Measurements from ENCODE around the gene BHLHE23.

The BHLHE23 gene

DNA sequence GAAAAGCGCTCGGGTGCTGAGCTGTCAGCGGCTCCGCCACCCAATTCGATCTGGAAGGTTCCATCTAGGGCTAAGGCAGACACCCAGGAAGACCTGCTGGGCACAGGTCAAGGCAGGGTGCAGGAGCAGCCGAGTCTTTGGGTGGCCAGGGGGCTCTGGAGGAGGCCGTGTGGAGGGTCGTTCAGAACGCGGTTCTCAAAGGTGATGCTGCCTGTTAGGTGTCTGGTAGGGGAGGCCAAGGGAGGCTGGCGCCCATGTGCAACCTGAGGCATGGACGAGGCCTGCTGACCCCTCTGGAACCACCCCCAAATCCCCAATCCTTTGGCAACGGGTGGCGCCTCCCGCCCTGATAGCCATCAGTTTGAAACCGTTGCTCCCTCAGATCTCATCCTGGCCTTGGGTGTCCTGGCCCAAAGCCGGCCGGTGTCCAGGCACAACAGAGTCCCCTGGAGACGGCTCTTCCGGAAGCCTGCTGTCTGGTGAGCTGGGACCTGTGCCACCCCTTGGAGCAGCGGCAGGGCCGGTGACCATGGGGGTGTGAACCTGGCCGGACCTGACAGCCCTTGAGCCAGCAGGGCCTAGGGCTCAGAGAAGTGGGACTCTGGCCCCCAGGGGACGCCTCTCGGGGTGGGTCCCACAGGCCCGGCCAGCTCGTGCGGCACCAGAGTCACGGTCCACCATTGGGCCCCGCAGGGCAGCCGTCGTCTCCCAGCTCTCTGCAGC, 43.7 kb downstream of the BHLHE23 start:
- Histone ChIP-seq H2AK5ac (ENCODE audit: low read length) (no peak overlapping the region), H3K4me1 (ENCODE audit: control insufficient read depth in 1 of 2, insufficient read depth in 2 of 2, low read length in 2 of 2) (no peaks in the 10 kb centered on the region), H3K4me2 (ENCODE audit: low read length) (no peak overlapping the region), H3K9me3 (ENCODE audit: insufficient read depth, low read depth, low read length) (peaks cover 6% of the 10 kb centered on the region), H3K79me2 (ENCODE audit: control insufficient read depth, insufficient read depth, low read length, poor library complexity) (no peaks in the 10 kb centered on the region), H4K12ac (ENCODE audit: low read depth, low read length) (no peak overlapping the region), H2BK12ac (ENCODE audit: low read length) (no peak overlapping the region), H3K4me3 (ENCODE audit: low read depth, low read length) (no peak overlapping the region), H3K36me3 (ENCODE audit: control insufficient read depth in 1 of 2, insufficient read depth in 2 of 2, low read length in 2 of 2) (no peaks in the 10 kb centered on the region), H4K8ac (ENCODE audit: low read depth, low read length) (no peak overlapping the region), H3K23ac (ENCODE audit: low read length) (no peak overlapping the region), H4K91ac (ENCODE audit: low read depth, low read length) (no peak overlapping the region), H3K9ac (ENCODE audit: low read length) (no peak overlapping the region), H3K18ac (ENCODE audit: low read length) (no peak overlapping the region), H2BK120ac (ENCODE audit: insufficient read depth, low read length, poor library complexity) (no peak overlapping the region), H2AFZ (ENCODE audit: insufficient read depth, low read length, poor library complexity) (no peak overlapping the region), H2BK5ac (ENCODE audit: low read depth, low read length, poor library complexity) (no peak overlapping the region), H3K79me1 (ENCODE audit: low read length) (no peaks in the 10 kb centered on the region), H3K27ac (ENCODE audit: low read depth, low read length) (no peak overlapping the region), H3K14ac (ENCODE audit: low read length) (no peak overlapping the region), H3K4ac (ENCODE audit: low read depth, low read length) (no peak overlapping the region), H3K27me3 (ENCODE audit: insufficient read depth, low read length) (no peaks in the 10 kb centered on the region)
- DNase-seq, result no peak
- WGBS (ENCODE audit: extremely low coverage, insufficient coverage, insufficient read length), result no CpG with 5 or more reads among the region's 32 CpGs

DNA sequence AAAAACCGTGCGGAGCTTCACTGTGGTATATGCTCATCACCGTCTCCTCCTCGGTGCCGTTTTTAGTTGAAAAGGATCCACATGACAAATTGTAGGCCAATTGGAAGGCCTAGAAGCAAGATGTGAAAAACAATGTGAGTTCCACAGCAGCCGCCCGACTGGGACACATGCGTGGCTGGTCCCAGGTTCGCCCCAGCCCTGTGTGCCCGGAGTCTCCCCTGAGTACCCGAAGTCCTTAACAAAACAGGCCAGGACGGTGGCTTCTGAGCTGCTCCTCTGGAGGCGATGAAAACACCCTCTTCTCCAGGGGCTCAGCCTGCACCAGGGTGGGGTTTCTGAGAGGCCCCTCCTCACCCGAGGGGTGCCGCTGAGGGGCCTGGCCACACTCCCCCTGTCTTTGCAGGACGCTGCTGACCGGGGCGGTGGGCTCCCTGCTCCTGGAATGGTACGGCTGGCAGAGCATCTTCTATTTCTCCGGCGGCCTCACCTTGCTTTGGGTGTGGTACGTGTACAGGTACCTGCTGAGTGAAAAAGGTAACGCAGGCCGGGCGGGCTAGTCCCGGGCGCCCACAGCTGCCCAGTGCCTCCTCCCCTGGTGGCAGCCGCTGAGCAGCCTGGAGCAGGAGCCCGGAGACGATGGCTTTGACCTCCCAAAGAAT, 44.4 kb downstream of the BHLHE23 start:
- peaks cover 0 to 2% of the 10 kb centered on the region in 2 experiments for H3K36me3 ChIP-seq (ENCODE audit: control insufficient read depth in 1 of 2, insufficient read depth in 2 of 2, low read length in 2 of 2)
- no peak overlapping the region for H2AFZ ChIP-seq (ENCODE audit: insufficient read depth, low read length, poor library complexity)
- H3K4me2 ChIP-seq (ENCODE audit: low read length), result no peak overlapping the region
- H4K91ac ChIP-seq (ENCODE audit: low read depth, low read length), result no peak overlapping the region
- H3K4ac ChIP-seq (ENCODE audit: low read depth, low read length), result no peak overlapping the region
- no peak overlapping the region for H3K9ac ChIP-seq (ENCODE audit: low read length)
- H3K9me3 ChIP-seq (ENCODE audit: insufficient read depth, low read depth, low read length), result peaks cover 10% of the 10 kb centered on the region
- no peak overlapping the region for H4K12ac ChIP-seq (ENCODE audit: low read depth, low read length)
- no peak for DNase-seq
- no peak overlapping the region for H3K18ac ChIP-seq (ENCODE audit: low read length)
- no peaks in the 10 kb centered on the region for H3K79me2 ChIP-seq (ENCODE audit: control insufficient read depth, insufficient read depth, low read length, poor library complexity)
- no peak overlapping the region for H4K8ac ChIP-seq (ENCODE audit: low read depth, low read length)
- H3K4me3 ChIP-seq (ENCODE audit: low read depth, low read length), result no peak overlapping the region
- no peak overlapping the region for H3K27ac ChIP-seq (ENCODE audit: low read depth, low read length)
- no CpG with 5 or more reads among the region's 30 CpGs for WGBS (ENCODE audit: extremely low coverage, insufficient coverage, insufficient read length)
- H3K27me3 ChIP-seq (ENCODE audit: insufficient read depth, low read length), result no peaks in the 10 kb centered on the region
- no peak overlapping the region for H2AK5ac ChIP-seq (ENCODE audit: low read length)
- no peak overlapping the region for H2BK120ac ChIP-seq (ENCODE audit: insufficient read depth, low read length, poor library complexity)
- H2BK12ac ChIP-seq (ENCODE audit: low read length), result no peak overlapping the region
- H3K23ac ChIP-seq (ENCODE audit: low read length), result no peak overlapping the region
- no peak overlapping the region for H3K14ac ChIP-seq (ENCODE audit: low read length)
- no peak overlapping the region for H2BK5ac ChIP-seq (ENCODE audit: low read depth, low read length, poor library complexity)
- no peaks in the 10 kb centered on the region for H3K79me1 ChIP-seq (ENCODE audit: low read length)
- no peaks in the 10 kb centered on the region for H3K4me1 ChIP-seq (ENCODE audit: control insufficient read depth in 1 of 2, insufficient read depth in 2 of 2, low read length in 2 of 2)

DNA sequence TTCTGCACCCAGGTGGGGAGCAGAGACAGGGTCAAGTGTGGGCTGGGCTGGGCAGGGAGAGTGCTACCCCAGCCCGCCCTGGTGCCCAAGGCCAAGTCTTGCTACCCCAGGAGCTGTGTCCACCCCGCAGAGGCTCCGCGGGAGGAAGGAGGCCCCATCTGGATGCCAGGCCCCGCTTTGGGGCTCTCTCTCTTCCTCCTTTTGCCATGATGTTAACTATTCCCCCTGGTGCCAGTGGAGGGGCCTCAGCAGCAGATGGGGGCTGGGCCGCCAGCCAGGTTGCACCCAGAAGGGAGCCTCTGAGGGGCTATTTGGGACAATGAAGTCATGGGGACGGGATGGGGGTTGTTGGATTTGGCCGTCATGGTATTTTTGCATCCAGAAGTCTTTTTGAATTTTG, 45.0 kb downstream of the BHLHE23 start:
- Histone ChIP-seq H3K4me3 (ENCODE audit: low read depth, low read length) (no peak overlapping the region), H2BK12ac (ENCODE audit: low read length) (no peak overlapping the region), H3K14ac (ENCODE audit: low read length) (no peak overlapping the region), H4K12ac (ENCODE audit: low read depth, low read length) (no peak overlapping the region), H3K23ac (ENCODE audit: low read length) (no peak overlapping the region), H4K91ac (ENCODE audit: low read depth, low read length) (no peak overlapping the region), H3K4ac (ENCODE audit: low read depth, low read length) (no peak overlapping the region), H3K79me1 (ENCODE audit: low read length) (no peaks in the 10 kb centered on the region), H3K36me3 (ENCODE audit: control insufficient read depth in 1 of 2, insufficient read depth in 2 of 2, low read length in 2 of 2) (peaks cover 0 to 2% of the 10 kb centered on the region in 2 experiments), H2AK5ac (ENCODE audit: low read length) (no peak overlapping the region), H3K18ac (ENCODE audit: low read length) (no peak overlapping the region), H3K27me3 (ENCODE audit: insufficient read depth, low read length) (no peaks in the 10 kb centered on the region), H2BK5ac (ENCODE audit: low read depth, low read length, poor library complexity) (no peak overlapping the region), H4K8ac (ENCODE audit: low read depth, low read length) (no peak overlapping the region), H3K27ac (ENCODE audit: low read depth, low read length) (no peak overlapping the region), H2AFZ (ENCODE audit: insufficient read depth, low read length, poor library complexity) (no peak overlapping the region), H2BK120ac (ENCODE audit: insufficient read depth, low read length, poor library complexity) (no peak overlapping the region), H3K9ac (ENCODE audit: low read length) (no peak overlapping the region), H3K79me2 (ENCODE audit: control insufficient read depth, insufficient read depth, low read length, poor library complexity) (no peaks in the 10 kb centered on the region), H3K4me2 (ENCODE audit: low read length) (no peak overlapping the region), H3K9me3 (ENCODE audit: insufficient read depth, low read depth, low read length) (peaks cover 10% of the 10 kb centered on the region), H3K4me1 (ENCODE audit: control insufficient read depth in 1 of 2, insufficient read depth in 2 of 2, low read length in 2 of 2) (no peaks in the 10 kb centered on the region)
- no CpG with 5 or more reads among the region's 8 CpGs for WGBS (ENCODE audit: extremely low coverage, insufficient coverage, insufficient read length)
- DNase-seq, result no peak

DNA sequence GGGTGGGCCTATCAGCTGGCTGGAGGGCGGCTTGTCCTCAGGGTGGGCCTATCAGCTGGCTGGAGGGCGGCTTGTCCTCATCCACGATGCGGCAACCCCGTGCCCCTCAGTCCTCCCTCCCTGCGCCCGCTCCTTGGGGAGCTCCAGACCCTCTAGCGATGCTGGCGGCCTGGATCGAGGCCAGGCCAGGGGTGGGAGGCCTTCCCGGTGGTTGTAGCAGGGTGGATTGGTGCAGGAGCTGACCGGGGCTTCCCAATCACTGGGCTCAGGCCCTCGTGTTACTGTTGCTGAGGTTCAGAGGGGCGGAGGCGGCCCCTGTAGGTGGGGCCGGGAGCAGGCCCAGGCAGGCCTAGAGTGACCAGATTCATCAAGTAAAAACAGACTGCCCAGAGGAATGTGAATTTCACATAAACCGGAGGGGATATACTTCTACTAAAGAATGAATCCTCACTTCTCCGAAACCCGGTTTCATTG, 45.4 kb downstream of the BHLHE23 start:
- Histone ChIP-seq H3K18ac (ENCODE audit: low read length) (no peak overlapping the region), H3K9ac (ENCODE audit: low read length) (no peak overlapping the region), H3K27ac (ENCODE audit: low read depth, low read length) (no peak overlapping the region), H3K4ac (ENCODE audit: low read depth, low read length) (no peak overlapping the region), H3K4me3 (ENCODE audit: low read depth, low read length) (no peak overlapping the region), H3K14ac (ENCODE audit: low read length) (no peak overlapping the region), H4K8ac (ENCODE audit: low read depth, low read length) (no peak overlapping the region), H3K9me3 (ENCODE audit: insufficient read depth, low read depth, low read length) (peaks cover 10% of the 10 kb centered on the region), H2AFZ (ENCODE audit: insufficient read depth, low read length, poor library complexity) (no peak overlapping the region), H2BK5ac (ENCODE audit: low read depth, low read length, poor library complexity) (no peak overlapping the region), H3K4me2 (ENCODE audit: low read length) (no peak overlapping the region), H3K4me1 (ENCODE audit: control insufficient read depth in 1 of 2, insufficient read depth in 2 of 2, low read length in 2 of 2) (no peaks in the 10 kb centered on the region), H3K79me2 (ENCODE audit: control insufficient read depth, insufficient read depth, low read length, poor library complexity) (no peaks in the 10 kb centered on the region), H2BK120ac (ENCODE audit: insufficient read depth, low read length, poor library complexity) (no peak overlapping the region), H4K91ac (ENCODE audit: low read depth, low read length) (no peak overlapping the region), H3K27me3 (ENCODE audit: insufficient read depth, low read length) (no peaks in the 10 kb centered on the region), H3K23ac (ENCODE audit: low read length) (no peak overlapping the region), H2AK5ac (ENCODE audit: low read length) (no peak overlapping the region), H4K12ac (ENCODE audit: low read depth, low read length) (no peak overlapping the region), H3K79me1 (ENCODE audit: low read length) (no peaks in the 10 kb centered on the region), H2BK12ac (ENCODE audit: low read length) (no peak overlapping the region), H3K36me3 (ENCODE audit: control insufficient read depth in 1 of 2, insufficient read depth in 2 of 2, low read length in 2 of 2) (peaks cover 0 to 2% of the 10 kb centered on the region in 2 experiments)
- no peak for DNase-seq
- whole genome bisulfite sequencing (ENCODE audit: extremely low coverage, insufficient coverage, insufficient read length), result no CpG with 5 or more reads among the region's 19 CpGs
